Stimulated activated CD4-positive, alpha-beta T cell treated with anti-CD3 and anti-CD28 coated beads, Interleukin-15, amount 100 ng/mL, for 1 hour (primary cell): Measurements from ENCODE around the gene RASGEF1B.

ENCODE experiments used
- DNase-seq, 2 donors: peaks; one replicate each; pipeline ENCODE4 v3.0.0-alpha.2; 2020; ENCODE audit warnings: low read depth in 1 of 2, low spot score in 1 of 2

The RASGEF1B gene

DNA sequence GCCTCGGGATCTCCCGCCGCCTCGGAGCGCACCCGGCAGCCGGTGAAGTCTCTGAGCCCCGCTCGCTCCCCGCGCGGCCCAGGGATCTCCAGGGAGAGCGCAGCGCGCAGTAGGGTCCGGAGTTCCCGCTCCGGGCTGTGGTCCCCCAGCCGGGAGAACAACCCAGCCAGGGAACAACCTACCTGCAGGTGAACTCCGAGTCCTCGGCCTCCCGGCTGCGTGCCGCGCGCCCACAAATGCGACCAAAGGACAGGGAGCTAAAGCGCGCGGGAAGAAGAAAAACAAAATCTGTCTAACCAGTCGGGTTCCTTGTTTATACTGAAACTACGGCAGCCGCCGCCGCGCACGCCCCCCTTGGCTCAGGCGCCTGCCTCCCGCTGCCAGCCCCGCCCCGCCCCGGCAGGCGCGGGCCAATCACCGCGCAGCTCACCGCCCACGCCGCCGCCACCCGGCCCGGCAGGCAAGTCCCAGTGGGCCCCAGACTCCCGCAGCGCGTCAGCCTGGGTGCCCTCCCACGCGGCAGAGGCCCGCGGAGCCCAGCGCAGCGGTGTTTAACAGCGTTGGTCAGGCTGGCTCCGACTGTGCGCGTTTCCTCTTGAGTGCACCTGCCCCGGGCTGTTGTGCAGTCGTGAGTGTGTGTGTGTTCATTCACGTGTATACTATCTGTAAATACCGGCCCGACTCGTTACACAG lies at the start of gene RASGEF1B:
TSS of gene RASGEF1B (minus strand) at position 320 of the 693 bp plus-strand sequence. CDS start 12,399 bp downstream, outside the sequence.
- DNase-seq: peak; percentile 91 to 96

- DNase-seq: no peak
Measured at GRCh38 chr4:81519856-81520255, 48.1 kb upstream of the RASGEF1B start.

- DNase-seq: no peak
Measured at GRCh38 chr4:81519427-81519773, 47.7 kb upstream of the RASGEF1B start.

GRCh38 chr4:81518762-81519426 lies 47.2 kb upstream of the RASGEF1B start:
- DNase-seq: no peak

DNA sequence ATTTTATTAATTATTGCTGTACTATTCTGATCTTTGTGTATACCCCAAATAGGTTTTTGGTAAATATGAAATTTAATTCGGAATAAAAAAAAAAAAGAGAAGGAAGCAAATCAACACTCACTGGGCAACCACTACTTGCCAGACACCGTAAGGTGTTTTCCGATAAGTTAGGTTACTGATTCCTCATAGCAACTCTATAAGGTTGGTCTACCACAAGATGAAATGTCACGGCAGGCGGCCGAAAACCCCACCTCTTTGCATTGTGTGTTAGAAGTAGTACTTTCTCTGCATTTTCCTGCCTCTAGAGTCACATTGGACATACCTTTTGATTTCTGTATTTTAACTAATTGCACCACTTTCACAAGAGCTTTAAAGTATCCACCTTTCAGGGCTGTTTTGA lies 44.5 kb upstream of the RASGEF1B start:
- no peak for DNase-seq

DNA sequence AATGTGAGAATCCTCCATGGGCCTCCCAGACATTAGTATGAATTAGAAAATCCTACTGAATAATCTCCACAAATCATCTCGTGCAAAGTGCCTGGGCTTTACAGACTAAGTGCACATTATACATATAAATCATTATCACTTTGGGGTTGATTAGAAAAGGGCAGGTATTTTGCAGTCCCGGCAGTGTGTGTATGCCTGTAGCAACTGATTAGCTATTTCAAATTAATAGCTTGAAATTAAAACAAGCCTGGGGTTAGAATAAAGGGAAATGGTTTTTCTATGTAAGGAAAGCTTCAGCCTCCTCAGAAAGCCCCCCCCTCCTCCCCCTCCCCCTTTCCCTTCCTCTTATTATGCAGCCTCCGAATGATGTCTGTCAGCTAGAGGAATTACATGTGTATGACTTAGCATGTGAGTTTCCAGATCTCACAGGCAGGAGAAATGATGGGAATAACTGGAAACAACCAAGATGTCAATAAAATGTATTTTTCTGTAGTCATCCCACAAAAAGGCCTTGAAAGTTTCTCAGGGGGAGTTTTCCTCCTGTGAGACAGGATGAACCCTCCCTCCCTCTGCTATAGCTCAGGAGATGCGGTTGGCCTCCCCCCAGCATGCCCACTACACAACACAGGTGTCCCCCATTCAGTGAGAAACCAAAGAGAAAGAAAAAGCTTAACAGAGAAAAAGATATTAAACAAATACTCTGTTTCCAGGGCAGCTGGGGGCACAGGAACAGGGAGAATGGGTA lies 41.2 kb upstream of the RASGEF1B start:
- DNase-seq: no peak

GRCh38 chr4:81512001-81512756 lies 40.5 kb upstream of the RASGEF1B start:
- DNase-seq: no peak

- no peak for DNase-seq
Measured at GRCh38 chr4:81510643-81511178, 39.0 kb upstream of the RASGEF1B start.

GRCh38 chr4:81509822-81510221 lies 38.1 kb upstream of the RASGEF1B start:
- no peak for DNase-seq

GRCh38 chr4:81509191-81509590 lies 37.5 kb upstream of the RASGEF1B start:
- no peak for DNase-seq

GRCh38 chr4:81508411-81509185 lies 36.9 kb upstream of the RASGEF1B start:
- no peak for DNase-seq

GRCh38 chr4:81507530-81507929 lies 35.8 kb upstream of the RASGEF1B start:
- no peak for DNase-seq

GRCh38 chr4:81506731-81507130 lies 35.0 kb upstream of the RASGEF1B start:
- DNase-seq: no peak

GRCh38 chr4:81505726-81506125 lies 34.0 kb upstream of the RASGEF1B start:
- no peak for DNase-seq

GRCh38 chr4:81505004-81505598 lies 33.4 kb upstream of the RASGEF1B start:
- peak; percentile 15 to 38 for DNase-seq

DNA sequence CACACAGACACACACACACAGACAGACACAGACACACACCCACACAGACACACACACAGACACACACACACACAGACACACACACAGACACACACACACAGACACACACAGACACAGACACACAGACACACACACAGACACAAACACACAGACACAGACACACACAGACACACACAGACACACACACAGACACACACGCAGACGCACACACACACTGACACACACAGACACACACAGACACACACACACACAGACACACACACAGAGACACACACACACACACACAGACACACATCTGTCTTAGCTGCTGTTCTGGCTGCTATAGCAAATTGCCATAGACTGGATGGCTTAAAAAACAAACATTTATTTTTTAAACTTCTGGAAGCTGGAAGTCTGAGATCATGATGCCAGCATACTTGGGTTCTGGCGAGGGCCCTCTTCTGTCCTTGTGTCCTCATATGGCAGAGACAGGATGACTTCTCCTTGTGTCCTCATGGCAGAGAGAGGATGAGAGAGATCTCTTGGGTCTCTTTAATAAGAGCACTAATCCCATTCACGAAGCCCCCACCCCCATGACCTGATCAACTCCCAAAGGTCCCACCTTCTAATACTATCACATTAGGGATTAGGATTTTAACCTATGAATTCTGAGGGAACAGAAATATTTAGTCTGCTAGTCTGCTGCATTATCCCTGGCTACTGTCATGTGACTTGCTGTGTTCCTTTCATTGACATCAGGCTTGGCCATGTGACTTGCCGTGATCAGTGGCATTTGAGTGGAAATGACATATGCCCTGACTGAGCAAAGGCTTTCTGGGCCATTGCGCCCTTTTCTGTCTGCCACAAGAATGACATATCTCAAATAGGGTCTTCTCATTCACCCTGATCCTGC lies 32.7 kb upstream of the RASGEF1B start:
- DNase-seq: no peak

GRCh38 chr4:81503586-81503985 lies 31.9 kb upstream of the RASGEF1B start:
- DNase-seq: no peak

- no peak for DNase-seq
Measured at GRCh38 chr4:81502564-81502963, 30.9 kb upstream of the RASGEF1B start.

GRCh38 chr4:81499840-81500239 lies 28.1 kb upstream of the RASGEF1B start:
- DNase-seq: no peak
